HG03039 (cell line): ENCODE results near the gene DLGAP3.

Experiments
- ATAC-seq: cut with Tn5 transposase; IDR thresholded peaks from one replicate; pipeline ENCODE4 v1.9.1; 2021; ENCODE audit warnings: mild to moderate bottlenecking, moderate library complexity; ENCODE audit not compliant: unreplicated experiment

Gene DLGAP3

GRCh38 chr1:34928699-34929496, 552 bp downstream of the DLGAP3 start:
- ATAC-seq, result no peak

DNA sequence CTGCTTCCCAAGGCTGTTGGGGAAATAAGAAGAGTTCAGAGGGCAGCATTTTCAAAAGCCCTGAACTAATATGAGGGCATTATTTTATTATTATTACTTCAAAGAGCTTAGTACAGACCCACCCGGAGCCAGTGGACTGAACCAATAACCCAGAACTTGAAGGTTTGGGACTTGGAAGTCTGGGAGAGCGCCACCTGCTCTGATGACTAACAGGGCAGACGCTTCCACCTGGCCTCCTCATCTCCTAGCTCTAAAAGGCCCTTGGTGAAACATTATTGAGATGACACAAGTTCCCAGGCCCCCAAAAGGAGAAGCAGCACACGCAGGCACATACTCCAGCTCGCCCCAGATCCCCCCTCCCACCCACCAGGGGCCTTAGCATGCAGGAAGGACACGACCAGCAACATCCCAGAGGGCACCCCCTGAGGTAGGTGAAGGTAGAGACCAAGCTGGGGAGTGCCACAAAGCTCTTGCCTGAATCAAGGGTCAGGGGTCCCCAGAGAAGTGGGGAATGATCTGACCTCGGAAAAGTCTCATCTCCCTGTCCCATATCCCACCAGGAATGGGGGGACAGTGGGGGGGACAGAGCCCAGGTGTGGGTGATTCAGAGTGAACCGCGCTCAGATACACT, 1.3 kb downstream of the DLGAP3 start:
- no peak for ATAC-seq

DNA sequence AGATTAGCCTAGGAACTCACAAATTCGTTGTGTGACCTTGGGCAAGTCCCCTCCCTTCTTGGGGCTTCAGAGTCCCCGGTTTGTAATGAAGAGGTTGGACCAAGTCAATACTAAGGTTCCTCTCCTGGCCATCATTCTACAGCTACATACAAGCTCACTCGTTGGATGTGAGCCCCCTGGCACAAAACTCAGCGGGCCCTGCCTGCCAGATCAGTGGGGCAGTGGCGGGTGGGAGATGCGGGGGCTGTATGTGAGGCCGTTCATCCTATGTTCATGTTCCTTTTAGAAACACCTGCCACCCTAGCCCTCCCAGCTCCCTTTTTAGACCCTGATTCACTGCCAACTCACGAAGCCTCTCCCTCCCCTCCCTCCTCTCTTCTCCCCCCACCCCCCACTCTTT, 2.1 kb downstream of the DLGAP3 start:
- no peak for ATAC-seq

GRCh38 chr1:34926894-34927293, 2.6 kb downstream of the DLGAP3 start:
- ATAC-seq, result no peak

- ATAC-seq, result no peak
Observed at GRCh38 chr1:34926156-34926555, 3.3 kb downstream of the DLGAP3 start.

GRCh38 chr1:34925730-34926129, 3.7 kb downstream of the DLGAP3 start:
- no peak for ATAC-seq

GRCh38 chr1:34924759-34925555, 4.5 kb downstream of the DLGAP3 start:
- ATAC-seq, result no peak

DNA sequence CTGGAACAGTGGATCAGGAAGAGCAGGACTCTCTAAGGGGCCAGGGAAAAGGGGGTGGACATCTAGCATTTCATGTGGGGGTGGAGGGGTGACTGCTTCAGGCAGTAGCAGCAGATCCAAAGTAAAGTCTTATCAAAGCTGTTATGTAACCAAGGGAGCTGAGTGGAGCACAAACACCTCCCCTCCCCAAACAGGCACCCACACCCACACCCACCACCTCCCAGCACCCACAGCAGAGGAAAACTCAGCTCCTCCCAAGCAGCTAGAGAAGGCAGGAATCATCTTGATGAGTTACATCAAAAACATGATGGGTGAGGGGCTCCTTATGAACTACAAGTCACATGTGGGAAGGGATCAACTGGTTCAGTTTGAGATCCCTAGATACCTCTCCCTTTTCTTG, 6.0 kb downstream of the DLGAP3 start:
- no peak for ATAC-seq

GRCh38 chr1:34918977-34919561, 10.4 kb downstream of the DLGAP3 start:
- ATAC-seq, result no peak

DNA sequence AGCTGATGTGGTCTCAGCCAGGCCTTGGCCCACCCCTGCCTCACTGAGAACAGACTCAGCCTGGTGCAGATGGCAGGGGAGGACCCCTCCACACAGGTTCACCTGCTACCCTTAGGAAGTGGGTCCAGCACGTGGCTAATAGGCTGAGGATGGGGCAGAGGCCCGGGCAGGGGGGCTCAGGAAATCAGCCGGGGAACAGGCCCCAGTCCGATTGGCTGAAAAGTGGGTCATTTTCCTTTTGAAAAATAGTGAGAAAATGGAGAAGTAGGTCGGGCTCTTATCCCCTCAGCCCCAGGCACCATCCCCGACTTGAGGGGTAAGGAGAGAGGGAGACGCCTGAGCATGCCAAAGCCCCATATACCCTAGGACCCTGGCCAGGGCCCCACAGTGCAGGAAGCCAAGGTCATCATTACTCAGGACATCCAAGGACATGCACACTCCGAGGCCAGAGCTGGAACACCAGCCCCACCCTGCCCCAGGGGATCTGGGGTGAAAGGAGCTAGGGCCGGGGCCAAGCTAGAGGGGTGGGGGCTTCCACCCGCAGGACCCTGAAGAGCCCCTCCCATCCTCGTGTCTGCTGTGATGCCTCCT, 11.0 kb downstream of the DLGAP3 start:
- ATAC-seq, result no peak

- no peak for ATAC-seq
Observed at GRCh38 chr1:34917017-34917416, 12.4 kb downstream of the DLGAP3 start.

GRCh38 chr1:34916104-34916503, 13.3 kb downstream of the DLGAP3 start:
- no peak for ATAC-seq

- no peak for ATAC-seq
Observed at GRCh38 chr1:34915521-34915920, 13.9 kb downstream of the DLGAP3 start.

- no peak for ATAC-seq
Observed at GRCh38 chr1:34914958-34915357, 14.5 kb downstream of the DLGAP3 start.

DNA sequence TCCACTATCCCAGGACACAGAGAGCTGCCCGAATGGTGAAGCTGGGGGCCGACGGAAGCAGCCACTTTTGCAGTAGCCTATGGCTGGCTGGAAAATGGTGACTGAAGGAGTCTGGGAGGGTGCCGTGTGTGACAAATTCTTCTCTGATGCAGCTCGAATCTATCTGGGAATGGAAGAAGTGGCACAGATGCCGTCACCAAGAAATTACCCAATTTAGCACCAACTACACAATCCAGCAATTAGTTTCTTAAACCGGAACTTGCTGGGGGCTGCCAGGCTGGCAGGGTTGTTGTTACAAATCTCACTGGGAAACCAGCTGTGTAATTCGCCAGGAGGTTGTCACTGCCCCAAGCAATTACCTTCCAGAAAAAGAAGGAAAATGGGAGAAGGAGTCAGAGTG, 18.0 kb downstream of the DLGAP3 start:
- no peak for ATAC-seq

DNA sequence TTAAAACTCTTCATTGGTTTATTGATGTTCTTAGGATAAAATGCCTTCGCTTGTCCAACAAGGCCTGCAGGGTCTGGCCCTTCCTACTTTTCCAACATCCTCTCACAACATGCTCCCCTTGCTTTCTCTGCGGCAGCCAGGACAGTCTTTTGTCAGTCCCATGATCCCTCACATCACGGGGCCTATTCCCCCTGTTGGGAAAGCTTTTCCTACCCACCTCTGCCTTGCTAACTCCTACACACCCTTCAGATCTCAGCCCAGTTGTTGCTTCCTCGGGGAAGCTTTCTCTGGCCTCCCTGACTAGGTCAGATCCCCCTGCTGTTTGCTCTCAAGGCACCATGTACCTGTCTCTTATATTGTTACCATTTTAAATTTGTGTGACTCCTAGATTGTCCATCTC, 19.0 kb downstream of the DLGAP3 start:
- no peak for ATAC-seq

- no peak for ATAC-seq
Observed at GRCh38 chr1:34908369-34908768, 21.1 kb downstream of the DLGAP3 start.

GRCh38 chr1:34907487-34908090, 21.9 kb downstream of the DLGAP3 start:
- no peak for ATAC-seq

DNA sequence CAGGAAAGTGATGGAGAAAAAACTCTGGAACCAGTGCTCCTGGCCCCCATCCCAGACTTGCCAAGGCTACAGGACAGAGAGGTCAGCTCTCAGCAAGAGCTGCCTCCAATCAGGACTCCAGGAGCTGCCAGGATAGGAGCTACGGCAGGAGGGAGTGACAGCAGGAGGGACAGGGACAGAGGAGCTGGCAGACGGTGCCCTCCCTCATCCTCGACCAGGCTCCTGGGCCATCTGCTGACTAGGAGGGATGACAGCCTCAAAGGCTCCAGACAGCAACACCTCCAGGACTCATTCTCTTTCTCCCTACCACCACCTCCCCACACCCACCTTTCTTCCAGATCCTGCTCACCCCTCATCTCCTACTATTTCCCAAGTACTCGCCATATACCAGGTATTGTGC, 22.7 kb downstream of the DLGAP3 start:
- ATAC-seq, result no peak

- ATAC-seq, result no peak
Observed at GRCh38 chr1:34906222-34906621, 23.2 kb downstream of the DLGAP3 start.

DNA sequence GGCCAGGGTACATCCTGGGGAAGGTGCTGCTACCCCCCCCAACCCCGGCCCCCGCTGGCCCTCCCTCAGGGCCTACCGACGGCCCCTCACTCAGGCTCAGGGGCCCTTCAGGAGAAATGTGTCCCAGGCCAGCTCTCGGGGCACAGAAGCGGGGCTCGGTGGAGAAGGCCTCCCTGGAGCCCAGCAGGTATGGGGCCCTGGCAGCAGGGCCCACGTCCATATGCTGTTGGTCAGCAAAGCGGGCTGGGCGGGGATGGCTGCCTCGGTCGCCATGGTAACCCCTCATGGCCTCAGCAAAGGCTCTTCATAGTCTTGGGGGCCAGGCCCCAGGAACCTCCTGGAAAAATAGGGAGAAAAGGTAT, 24.4 kb downstream of the DLGAP3 start:
- no peak for ATAC-seq
